Nephron progenitor cell (in vitro differentiated cells): ENCODE measurements around the gene FAM9A.

ENCODE experiments used
- DNase-seq: peaks from one replicate; pipeline ENCODE4 v3.0.0; 2021
- H3K27ac Mint-ChIP-seq: 2 replicates; pipeline ENCODE4 v1.8.0; 2021; ENCODE audit warnings: mild to moderate bottlenecking, moderate library complexity, mixed read lengths
- H3K27me3 Mint-ChIP-seq: 2 replicates; pipeline ENCODE4 v1.8.0; 2021; ENCODE audit warnings: mild to moderate bottlenecking, low read depth, mixed read lengths; ENCODE audit not compliant: poor library complexity
- H3K36me3 Mint-ChIP-seq: 2 replicates; pipeline ENCODE4 v1.8.0; 2021; ENCODE audit warnings: low read depth, mixed read lengths
- H3K4me1 Mint-ChIP-seq: 2 replicates; pipeline ENCODE4 v1.8.0; 2021; ENCODE audit warnings: mixed read lengths
- H3K4me3 Mint-ChIP-seq: 2 replicates; pipeline ENCODE4 v1.8.0; 2021; ENCODE audit warnings: mild to moderate bottlenecking, moderate library complexity, mixed read lengths
- H3K9me3 Mint-ChIP-seq: 2 replicates; pipeline ENCODE4 v1.8.0; 2021; ENCODE audit warnings: mild to moderate bottlenecking, moderate library complexity, mixed read lengths
- TF ChIP-seq, protein P1 (sequence below): fragments of 200-600 bp; sonication (generic); IDR thresholded peaks from 2 replicates; pipeline ENCODE4 v1.5.0; 2021; ENCODE audit warnings: antibody characterized with exemption

Gene FAM9A

DNA sequence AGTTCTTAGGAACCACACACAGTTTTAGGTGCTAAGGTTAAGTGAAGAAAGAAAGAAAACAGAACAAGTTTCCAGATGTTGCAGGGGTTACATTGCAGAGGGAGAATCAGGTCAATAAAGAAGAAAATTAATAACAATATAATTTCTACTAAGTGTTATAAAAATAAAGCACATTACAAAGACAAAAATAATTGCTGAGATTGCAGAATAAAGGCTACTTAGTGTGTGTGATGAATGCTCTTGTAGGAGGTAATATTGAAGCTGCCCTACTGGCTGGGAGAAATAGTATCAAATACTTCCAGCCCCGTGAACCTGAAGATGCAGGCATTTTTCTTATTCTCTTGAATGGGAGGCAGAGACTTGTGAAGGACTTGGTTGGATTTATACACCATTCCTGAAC, 33.2 kb upstream of the FAM9A start:
- TF ChIP-seq, protein P1, sequence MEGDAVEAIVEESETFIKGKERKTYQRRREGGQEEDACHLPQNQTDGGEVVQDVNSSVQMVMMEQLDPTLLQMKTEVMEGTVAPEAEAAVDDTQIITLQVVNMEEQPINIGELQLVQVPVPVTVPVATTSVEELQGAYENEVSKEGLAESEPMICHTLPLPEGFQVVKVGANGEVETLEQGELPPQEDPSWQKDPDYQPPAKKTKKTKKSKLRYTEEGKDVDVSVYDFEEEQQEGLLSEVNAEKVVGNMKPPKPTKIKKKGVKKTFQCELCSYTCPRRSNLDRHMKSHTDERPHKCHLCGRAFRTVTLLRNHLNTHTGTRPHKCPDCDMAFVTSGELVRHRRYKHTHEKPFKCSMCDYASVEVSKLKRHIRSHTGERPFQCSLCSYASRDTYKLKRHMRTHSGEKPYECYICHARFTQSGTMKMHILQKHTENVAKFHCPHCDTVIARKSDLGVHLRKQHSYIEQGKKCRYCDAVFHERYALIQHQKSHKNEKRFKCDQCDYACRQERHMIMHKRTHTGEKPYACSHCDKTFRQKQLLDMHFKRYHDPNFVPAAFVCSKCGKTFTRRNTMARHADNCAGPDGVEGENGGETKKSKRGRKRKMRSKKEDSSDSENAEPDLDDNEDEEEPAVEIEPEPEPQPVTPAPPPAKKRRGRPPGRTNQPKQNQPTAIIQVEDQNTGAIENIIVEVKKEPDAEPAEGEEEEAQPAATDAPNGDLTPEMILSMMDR = no peak
- DNase-seq = no peak
- no peak overlapping the region for H3K27ac Mint-ChIP-seq
- no peaks in the 10 kb centered on the region for H3K36me3 Mint-ChIP-seq
- no peaks in the 10 kb centered on the region for H3K4me1 Mint-ChIP-seq
- H3K4me3 Mint-ChIP-seq = no peak overlapping the region
- H3K9me3 Mint-ChIP-seq = peaks cover 8% of the 10 kb centered on the region
- peaks cover 9% of the 10 kb centered on the region for H3K27me3 Mint-ChIP-seq

DNA sequence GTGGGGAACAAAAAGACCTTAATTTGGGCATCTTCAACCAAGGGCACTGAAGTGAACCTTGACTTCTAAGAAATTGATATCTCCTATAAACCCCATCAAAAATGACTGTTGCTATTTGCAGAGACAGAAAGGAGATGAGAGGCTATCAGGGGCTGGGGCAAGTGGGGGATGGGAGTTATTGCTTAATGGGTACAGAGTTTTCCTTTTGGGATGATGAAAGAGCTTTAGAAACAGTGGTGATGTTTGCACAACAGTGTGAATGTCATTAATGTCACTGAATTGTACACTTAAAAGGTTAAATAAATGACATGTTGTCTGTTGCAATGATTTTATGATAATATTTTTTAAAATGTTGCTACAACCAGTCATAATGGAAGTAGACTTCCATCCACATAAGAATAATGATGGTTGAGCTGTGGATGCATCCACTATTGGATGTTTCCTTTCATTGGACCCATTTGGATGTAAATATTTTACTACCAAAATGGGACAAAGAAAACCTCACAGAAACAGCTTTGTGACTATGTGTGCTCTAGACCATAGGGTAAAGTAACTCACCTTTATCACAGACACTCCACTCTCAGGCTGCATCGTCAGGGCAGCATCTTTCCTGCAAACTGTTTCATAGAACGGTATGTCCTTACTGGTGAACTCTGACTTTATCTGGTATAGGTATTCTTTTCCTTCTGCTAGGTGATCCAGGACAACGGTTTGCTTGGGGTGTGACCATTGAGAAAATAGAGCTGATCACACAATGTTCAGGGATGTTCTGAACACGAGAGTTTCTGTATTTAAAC, 31.6 kb upstream of the FAM9A start:
- Mint-ChIP-seq H3K36me3 (no peaks in the 10 kb centered on the region), H3K27ac (no peak overlapping the region), H3K27me3 (peaks cover 9% of the 10 kb centered on the region), H3K9me3 (peaks cover 8% of the 10 kb centered on the region), H3K4me3 (no peak overlapping the region), H3K4me1 (no peaks in the 10 kb centered on the region)
- no peak for DNase-seq
- TF ChIP-seq, protein P1 = no peak

DNA sequence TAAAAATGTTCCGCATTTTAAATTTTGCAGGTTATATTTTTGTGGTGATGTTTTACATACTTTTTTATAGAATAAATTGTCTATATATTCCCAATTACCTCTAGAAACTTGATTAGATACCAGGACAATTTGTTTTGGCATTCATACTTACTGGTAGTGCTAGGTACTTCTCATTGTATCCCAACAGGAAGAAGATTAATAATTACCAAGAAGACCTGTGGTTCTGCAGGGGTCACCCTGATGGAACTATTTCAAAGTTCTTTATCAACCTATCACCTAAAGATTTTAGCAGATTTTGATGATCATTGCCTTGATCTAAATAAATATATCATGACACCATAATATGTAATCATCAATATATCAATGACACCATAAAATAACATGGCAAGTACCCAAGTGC, 22.5 kb upstream of the FAM9A start:
- DNase-seq = no peak
- no peak overlapping the region for H3K27ac Mint-ChIP-seq
- H3K27me3 Mint-ChIP-seq = peaks cover 2% of the 10 kb centered on the region
- H3K4me1 Mint-ChIP-seq = peaks cover 19% of the 10 kb centered on the region
- TF ChIP-seq, protein P1 = no peak
- no peak overlapping the region for H3K4me3 Mint-ChIP-seq
- no peaks in the 10 kb centered on the region for H3K36me3 Mint-ChIP-seq
- no peaks in the 10 kb centered on the region for H3K9me3 Mint-ChIP-seq

DNA sequence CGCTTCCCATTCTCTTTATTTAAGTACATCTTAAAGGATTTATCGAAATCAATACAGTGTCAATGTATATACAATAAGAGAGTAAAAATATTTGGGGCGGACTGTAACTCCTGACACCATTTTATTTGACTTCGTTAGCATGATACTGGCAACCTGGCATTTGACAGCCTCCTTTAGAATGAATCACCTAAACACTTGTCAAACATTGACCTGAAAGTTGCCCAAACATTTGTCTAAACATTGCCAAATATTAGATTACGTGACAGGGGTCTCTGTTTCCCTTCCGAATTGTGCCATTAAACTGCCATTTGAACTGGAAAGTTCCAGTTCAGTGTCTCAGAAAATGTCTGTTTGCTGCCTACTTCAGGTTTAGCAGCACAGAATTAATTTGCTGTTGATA, 20.8 kb upstream of the FAM9A start:
- H3K27ac Mint-ChIP-seq = no peak overlapping the region
- H3K36me3 Mint-ChIP-seq = no peaks in the 10 kb centered on the region
- peaks cover 2% of the 10 kb centered on the region for H3K27me3 Mint-ChIP-seq
- peaks cover 19% of the 10 kb centered on the region for H3K4me1 Mint-ChIP-seq
- TF ChIP-seq, protein P1 = no peak
- H3K9me3 Mint-ChIP-seq = no peaks in the 10 kb centered on the region
- no peak overlapping the region for H3K4me3 Mint-ChIP-seq
- no peak for DNase-seq

DNA sequence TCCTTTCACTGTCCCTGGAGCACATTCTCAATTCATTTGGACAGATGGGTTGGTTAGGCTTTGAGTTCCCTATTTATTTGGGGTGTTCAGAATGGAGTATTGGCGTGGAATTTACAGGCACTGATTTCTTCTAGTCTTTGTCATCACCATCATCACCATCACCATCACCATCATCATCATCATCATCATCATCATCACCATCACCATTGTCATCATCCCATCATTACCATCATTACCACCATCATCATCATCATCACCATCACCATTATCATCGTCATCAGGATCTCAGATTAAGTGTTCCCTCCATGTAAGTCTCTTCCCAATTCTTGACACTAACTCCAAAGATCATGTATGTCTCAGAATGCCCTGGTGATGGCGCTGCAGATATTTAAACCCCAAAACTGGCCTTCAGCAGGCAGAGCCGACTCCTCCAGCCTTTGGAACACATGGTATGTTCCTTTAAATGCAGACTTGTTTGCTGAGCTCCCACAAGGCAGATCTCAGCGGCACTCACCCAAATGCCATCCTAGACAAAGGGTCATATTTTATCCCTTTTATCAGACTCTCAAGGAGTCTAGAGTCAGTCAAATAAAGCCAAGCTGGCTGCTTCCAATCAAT, 19.8 kb upstream of the FAM9A start:
- no peaks in the 10 kb centered on the region for H3K9me3 Mint-ChIP-seq
- no peak overlapping the region for H3K4me3 Mint-ChIP-seq
- H3K36me3 Mint-ChIP-seq = no peaks in the 10 kb centered on the region
- H3K4me1 Mint-ChIP-seq = peaks cover 19% of the 10 kb centered on the region
- no peak overlapping the region for H3K27ac Mint-ChIP-seq
- peak; percentile 23 for DNase-seq
- TF ChIP-seq, protein P1 = peak; percentile 41
- peaks cover 2% of the 10 kb centered on the region for H3K27me3 Mint-ChIP-seq
